Motor neuron (in vitro differentiated cells): ENCODE measurements around the gene PCGF3. TPM values are rescaled to one million over a fixed set of nuclear protein-coding genes. Genes with fewer than 3 reads are reported as not detected.

Experiments
- ATAC-seq, 8 experiments: fragments of 200-7000 bp; cut with Tn5 transposase; replicated peaks in 6 of 8; 2 replicates each; pipeline ENCODE4 v1.8.0; 2021; ENCODE audit warnings: mild to moderate bottlenecking in 8 of 8, moderate library complexity in 8 of 8
- H3K27ac ChIP-seq, 2 donors: fragments of 250-450 bp; sonication (Bioruptor Pico); 2 replicates each; pipeline ENCODE4 v1.9.0; 2021; ENCODE audit warnings: antibody characterized with exemption in 2 of 2, mild to moderate bottlenecking in 2 of 2, moderate library complexity in 1 of 2
- H3K4me1 ChIP-seq, 2 donors: fragments of 250-450 bp; sonication (Bioruptor Pico); replicated peaks in 1 of 2; 2 replicates each; pipeline ENCODE4 v1.6.1; 2021; ENCODE audit warnings: antibody characterized with exemption in 2 of 2, mild to moderate bottlenecking in 2 of 2, moderate library complexity in 1 of 2
- H3K4me3 ChIP-seq, 5 donors: fragments of 250-450 bp; sonication (Bioruptor Pico); 2 replicates each; pipeline ENCODE4 v1.9.0; 2021; ENCODE audit warnings: antibody characterized with exemption in 5 of 5, mild to moderate bottlenecking in 5 of 5, moderate library complexity in 4 of 5
- WGBS, 10 experiments: fragments of 450-650 bp; shearing (Covaris generic); methylation state at CpG; one replicate each; pipeline ENCODE4 v1.0.0; 2022; 5-methylcytosine and 5-hydroxymethylcytosine counted together
- in situ Hi-C, 9 experiments: fragments of 400-800 bp; cut with MboI; loops; one replicate each; pipeline ENCODE4 v1.15.0; 2021; ENCODE audit warnings: low sequenced_read_pairs in 9 of 9, low pct_unique_long_range_greater_than_20kb in 2 of 9; ENCODE audit not compliant: unreplicated experiment in 9 of 9
- total RNA-seq, 8 experiments: library from RNA; unstranded; fragments of 300-600 nt; gene quantifications; 2 replicates each; pipeline versions ENCODE4 v1.2.3 to v1.2.4, GENCODE V29; 2022

Gene PCGF3
- total RNA-seq, 8 experiments from 2014 or later, result 21.8 to 86.9 (median 42.1) TPM

DNA sequence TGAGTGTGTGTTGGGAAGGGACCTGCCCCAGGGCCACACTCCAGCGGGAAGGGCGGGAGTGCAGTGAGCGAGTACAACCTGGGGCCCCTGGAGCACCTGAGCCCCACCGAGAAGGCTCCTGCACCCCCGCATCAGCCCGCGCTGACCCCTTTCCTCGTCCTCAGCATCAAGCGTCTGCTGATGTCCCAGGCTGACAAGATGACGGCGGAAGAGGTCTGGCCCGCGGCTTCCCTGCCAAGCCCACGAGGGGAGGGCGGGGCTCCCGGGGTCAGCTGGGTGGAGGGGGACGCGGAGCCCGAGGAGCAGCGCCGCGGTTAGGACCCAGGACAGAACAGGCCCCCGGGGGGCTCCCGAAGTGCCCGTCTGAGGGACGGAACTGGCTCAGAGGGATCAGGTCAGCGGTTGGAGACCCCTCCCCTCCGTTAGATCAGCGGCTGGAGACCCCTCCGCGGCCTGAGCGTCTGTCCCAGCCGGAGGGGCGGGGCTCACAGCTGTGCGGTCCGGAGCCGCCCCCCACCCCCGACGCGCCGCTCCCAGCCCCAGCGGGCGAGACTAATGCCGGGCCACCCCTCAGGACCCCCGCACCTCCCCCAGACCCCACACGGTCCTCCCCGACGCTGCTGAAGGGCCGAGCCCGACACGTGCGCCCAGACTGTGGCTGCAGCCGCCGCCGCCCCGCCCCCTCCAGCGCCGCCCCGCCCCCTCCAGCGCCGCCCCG lies 24.5 kb upstream of the PCGF3 start:
- in situ Hi-C loops, result no loop called here
- peak overlapping the region; percentile 20 to 40 (median 32) for H3K4me3 ChIP-seq
- peak; percentile 9 to 77 (median 66) for ATAC-seq
- peaks cover 7 to 9% of the 10 kb centered on the region in 2 donors for H3K4me1 ChIP-seq
- WGBS, 10 experiments, result no CpG with 5 or more reads among the region's 62 CpGs
- peak overlapping the region in 1 of 2 donors; percentile 47 for H3K27ac ChIP-seq

DNA sequence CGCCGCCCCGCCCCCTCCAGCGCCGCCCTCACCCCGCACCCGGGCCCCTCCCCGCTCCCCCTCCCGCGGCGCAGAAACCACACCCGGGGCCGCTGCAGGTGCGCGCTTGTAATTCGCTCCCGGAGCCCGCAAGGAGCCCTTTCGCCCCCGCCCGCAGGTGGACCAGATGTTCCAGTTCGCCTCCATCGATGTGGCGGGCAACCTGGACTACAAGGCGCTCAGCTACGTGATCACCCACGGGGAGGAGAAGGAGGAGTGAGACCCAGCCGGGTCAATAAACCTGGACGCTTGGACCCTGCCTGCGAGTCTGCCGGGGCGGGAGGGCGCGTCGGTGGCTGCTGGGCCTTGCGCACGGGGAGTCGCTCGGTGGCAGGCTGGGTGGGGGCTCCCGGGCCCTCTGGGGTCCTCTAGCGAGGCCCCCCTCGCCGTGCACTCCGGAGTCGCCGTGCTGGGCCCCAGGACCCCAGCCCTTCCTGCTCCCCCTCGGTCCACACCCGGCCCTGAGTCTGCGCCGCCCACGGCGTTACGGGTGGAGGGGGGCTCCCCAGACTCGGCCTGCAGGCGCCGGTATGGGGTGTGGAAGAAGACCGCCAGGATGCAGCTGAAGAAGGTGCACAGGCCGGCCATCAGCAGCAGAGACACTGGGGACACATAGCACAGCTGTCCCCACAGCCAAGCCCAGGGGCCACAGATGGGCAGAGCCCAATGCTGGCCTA lies 23.7 kb upstream of the PCGF3 start:
- in situ Hi-C loops, result no loop called here
- Histone ChIP-seq H3K27ac (no peak overlapping the region), H3K4me1 (peaks cover 7 to 9% of the 10 kb centered on the region in 2 donors), H3K4me3 (peak overlapping the region in 3 of 5 donors; percentile 11 to 26 (median 25))
- no CpG with 5 or more reads among the region's 58 CpGs for WGBS, 10 experiments
- peak in 2 of 8 experiments; percentile 5 to 6 for ATAC-seq

DNA sequence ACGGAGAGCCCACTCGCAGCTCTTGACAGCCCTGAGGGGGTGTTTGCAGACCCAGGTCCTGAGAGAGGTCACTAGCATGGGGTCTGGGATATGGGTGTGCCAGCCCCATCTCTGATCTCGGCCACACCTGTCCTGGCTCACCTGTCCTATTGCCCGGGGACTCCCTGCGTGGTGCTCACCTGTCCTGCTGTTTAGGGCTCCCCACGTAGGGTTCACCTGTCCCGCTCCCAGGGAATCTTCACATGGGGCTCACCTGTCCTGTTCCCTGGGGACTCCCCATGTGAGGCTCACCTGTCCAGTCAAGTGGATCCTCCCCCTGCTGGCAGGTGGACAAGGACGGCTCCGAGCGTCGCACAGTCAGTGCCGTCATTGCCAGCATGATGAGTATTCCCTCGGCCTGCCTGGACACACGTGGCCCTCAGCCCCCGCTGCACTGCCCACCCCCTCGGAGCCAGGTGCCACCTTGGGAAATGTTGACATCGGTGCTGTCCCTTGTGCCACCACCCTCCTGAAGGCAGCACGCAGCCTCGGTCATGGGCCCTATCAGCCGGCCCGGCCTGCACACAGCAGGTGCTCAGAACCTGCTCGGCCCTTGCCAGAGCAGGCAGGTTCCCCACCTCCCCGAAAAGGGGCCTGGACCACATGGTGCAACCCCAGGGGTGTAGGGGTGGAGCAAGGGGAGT lies 23.0 kb upstream of the PCGF3 start:
- 90 to 100% (median 96%) methylated on average over 2 to 5 of the region's 23 CpGs; no CpG with 5 or more reads in 7 of the 10 experiments for WGBS, 10 experiments
- Histone ChIP-seq H3K4me1 (peaks cover 7 to 9% of the 10 kb centered on the region in 2 donors), H3K4me3 (no peak overlapping the region), H3K27ac (no peak overlapping the region)
- no peak for ATAC-seq
- in situ Hi-C loops, result no loop called here

DNA sequence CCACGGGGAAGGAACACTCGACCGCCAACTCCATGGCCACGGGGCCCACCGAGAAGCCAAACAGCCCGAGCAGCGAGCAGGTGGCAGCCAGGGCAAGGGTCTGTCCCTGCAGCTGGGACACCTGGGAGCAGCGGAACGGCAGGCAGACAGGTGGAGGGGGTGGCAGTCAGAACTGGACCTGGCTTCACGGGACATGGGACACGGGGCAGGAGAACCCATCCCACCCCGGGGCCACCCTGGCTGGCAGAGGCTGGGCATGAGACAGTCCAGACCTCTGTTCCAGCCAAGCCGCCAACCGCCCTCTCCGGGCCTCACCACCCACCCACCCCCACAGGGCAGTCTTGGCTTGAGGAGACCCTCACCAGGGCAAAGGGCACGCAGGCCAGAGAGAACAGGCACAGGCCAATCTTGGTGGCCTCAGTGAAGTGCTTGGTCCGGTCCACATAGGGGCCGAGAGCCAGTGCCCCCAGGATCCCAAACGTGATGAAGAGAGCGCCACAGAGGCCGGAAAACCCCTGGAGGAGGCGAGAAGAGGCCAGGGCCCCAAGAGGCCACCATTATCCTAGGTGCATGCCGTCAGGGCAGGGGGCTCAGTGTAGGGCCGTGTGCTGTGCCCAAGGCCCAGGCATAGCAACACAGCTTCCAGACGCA lies 22.3 kb upstream of the PCGF3 start:
- Histone ChIP-seq H3K4me1 (peaks cover 7 to 9% of the 10 kb centered on the region in 2 donors), H3K27ac (no peak overlapping the region), H3K4me3 (no peak overlapping the region)
- ATAC-seq, result peak; percentile 1 to 22 (median 4)
- in situ Hi-C loops, result no loop called here
- WGBS, 10 experiments, result 30 to 100% (median 40%) methylated on average over 1 to 2 of the region's 25 CpGs; no CpG with 5 or more reads in 7 of the 10 experiments

DNA sequence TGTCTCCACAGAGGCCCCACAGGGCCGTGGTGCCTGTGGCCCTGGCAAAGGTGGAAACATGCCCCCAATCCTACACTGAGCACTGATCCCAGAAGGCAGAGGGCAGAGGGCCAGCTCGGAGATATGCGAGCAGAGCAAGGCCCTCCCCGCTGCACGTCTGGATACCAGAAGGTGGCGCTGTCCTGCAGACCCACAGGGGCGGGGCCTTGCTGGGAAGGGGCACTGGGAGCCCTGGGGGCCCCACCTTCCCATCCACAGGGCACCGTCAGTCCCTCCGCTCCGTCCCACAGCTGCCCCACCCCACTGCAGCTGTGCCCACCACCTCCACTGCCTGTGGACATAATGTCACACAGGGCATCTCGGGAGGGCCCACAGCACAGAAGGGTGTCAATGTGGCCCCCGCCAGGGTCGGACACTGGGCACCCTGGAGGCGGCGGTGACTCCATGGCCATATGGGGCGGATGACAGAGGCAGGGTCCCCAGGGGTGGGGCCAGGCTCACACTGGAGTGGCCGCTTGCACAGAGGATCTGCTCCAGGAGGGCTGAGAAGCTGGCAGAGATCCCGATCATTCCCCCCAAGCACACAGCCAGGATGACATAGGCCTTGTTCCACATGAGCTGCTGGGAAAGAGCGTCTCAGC lies 21.5 kb upstream of the PCGF3 start:
- no peak overlapping the region for H3K4me3 ChIP-seq

DNA sequence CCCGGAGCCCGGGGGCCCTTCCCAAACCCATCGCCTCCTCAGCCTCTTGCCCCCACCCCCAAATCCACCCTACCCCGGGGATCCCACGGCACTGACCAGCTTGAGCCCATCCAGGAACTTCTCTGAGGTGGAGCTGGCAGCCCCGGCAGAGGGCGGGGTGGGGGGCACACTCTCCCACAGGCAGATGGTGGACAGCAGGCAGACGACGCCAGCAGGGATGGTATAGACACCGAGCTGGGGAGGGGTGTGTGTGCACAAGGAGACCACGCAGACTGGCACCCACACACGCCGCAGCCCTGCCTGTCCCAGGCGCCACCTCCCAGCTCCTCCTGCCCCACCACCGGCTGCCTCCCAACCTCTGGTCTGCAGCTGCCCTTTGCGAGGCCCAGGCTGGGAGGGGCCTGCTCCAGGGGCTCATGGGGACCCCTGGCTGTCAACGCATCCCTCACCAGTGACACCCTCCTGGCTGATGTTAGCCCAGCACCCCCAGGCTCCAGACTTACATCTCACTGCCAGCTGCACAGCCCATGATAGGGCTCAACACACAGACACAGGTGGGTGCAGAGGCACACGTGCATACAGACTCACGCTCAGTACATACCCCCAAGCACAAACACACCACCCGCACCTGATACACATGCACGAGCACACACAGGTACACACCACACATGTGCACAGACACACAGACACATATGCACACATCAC lies 20.9 kb upstream of the PCGF3 start:
- in situ Hi-C loops, result no loop called here
- WGBS, 10 experiments, result 40 to 67% methylated on average over 3 of the region's 21 CpGs; no CpG with 5 or more reads in 8 of the 10 experiments
- H3K4me1 ChIP-seq, result peaks cover 7 to 9% of the 10 kb centered on the region in 2 donors
- ATAC-seq, result no peak
- H3K27ac ChIP-seq, result no peak overlapping the region
- no peak overlapping the region for H3K4me3 ChIP-seq

More for the DNA sequence above, 21.5 kb upstream of the PCGF3 start:
- in situ Hi-C loops, result no loop called here
- H3K4me1 ChIP-seq, result peaks cover 7 to 9% of the 10 kb centered on the region in 2 donors
- ATAC-seq, result peak; percentile 21 to 69 (median 34)
- no peak overlapping the region for H3K27ac ChIP-seq
- WGBS, 10 experiments, result 80 to 100% methylated on average over 1 of the region's 19 CpGs; no CpG with 5 or more reads in 8 of the 10 experiments

DNA sequence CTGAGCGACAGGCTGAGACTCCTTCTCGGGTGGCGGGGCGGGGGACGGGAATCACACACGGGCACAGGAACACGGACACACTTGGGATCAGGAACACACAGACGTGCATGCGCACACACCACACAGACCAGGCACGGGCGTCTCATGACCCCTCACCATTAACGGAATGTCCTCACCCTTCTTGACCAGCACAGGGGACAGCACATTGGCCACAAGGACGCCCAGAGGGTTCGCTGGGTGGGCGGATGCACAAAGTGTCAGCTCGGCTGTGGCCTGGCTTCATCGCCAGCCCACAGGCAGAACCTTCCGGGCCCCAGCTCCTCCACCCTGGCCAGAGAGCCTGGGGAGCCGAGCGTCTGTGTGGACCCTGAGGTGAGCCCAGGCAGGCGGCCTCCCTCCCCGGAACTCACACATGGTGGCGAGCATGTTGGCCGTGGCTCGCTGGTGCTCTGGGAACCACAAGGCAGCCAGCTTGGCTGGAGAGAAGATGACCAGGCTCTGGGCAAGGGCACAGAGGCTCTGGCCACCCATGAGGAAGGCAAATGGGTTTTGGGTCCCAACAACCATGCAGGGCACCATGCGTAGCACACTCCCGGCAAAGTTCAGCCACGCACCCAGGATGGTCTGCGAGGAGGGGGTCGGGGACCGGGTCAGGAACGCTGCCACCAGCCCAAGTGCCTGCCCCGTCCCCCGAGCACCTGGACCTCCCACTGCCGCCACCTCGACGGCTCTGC lies 19.8 kb upstream of the PCGF3 start:
- ATAC-seq, result no peak
- in situ Hi-C loops, result no loop called here
- Histone ChIP-seq H3K4me3 (no peak overlapping the region), H3K27ac (no peak overlapping the region), H3K4me1 (peaks cover 0 to under 1% of the 10 kb centered on the region in 2 donors)
- WGBS, 10 experiments, result 80 to 96% (median 87%) methylated on average over 1 to 5 of the region's 37 CpGs; no CpG with 5 or more reads in 5 of the 10 experiments

DNA sequence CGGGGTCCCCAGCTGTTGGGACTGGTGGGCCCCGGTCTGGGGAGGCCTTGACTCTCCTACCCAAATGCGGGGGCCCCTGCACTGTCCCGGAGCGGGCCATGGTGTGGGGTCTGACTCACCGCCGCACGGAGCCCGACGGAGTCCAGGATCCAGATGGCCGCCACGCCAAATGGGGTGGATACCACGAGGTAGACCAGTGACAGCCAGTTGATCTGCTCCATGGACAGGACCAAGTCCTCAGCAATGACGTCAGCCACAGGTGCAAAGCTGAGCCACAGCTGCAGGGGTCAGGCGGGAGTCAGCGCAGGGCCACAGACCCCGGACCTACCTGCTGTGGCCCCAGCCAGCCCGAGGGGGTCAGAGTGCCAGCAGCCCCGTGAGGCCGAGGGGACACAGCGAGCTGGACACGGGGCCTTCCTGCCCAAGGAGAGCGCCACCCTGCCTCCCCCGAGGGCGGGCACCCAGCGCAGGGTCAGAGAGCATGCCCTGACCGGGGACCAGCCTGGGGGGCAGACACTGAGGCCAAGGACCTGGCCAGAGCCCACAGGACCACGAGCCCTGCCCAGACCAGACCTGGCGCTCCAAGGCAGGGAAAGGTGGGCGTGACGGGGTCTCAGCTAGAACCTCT lies 19.1 kb upstream of the PCGF3 start:
- ATAC-seq, result no peak
- in situ Hi-C loops, result no loop called here
- no peaks in the 10 kb centered on the region for H3K4me1 ChIP-seq
- H3K27ac ChIP-seq, result no peak overlapping the region
- H3K4me3 ChIP-seq, result no peak overlapping the region
- 64 to 100% methylated on average over 2 to 5 of the region's 31 CpGs; no CpG with 5 or more reads in 8 of the 10 experiments for WGBS, 10 experiments

DNA sequence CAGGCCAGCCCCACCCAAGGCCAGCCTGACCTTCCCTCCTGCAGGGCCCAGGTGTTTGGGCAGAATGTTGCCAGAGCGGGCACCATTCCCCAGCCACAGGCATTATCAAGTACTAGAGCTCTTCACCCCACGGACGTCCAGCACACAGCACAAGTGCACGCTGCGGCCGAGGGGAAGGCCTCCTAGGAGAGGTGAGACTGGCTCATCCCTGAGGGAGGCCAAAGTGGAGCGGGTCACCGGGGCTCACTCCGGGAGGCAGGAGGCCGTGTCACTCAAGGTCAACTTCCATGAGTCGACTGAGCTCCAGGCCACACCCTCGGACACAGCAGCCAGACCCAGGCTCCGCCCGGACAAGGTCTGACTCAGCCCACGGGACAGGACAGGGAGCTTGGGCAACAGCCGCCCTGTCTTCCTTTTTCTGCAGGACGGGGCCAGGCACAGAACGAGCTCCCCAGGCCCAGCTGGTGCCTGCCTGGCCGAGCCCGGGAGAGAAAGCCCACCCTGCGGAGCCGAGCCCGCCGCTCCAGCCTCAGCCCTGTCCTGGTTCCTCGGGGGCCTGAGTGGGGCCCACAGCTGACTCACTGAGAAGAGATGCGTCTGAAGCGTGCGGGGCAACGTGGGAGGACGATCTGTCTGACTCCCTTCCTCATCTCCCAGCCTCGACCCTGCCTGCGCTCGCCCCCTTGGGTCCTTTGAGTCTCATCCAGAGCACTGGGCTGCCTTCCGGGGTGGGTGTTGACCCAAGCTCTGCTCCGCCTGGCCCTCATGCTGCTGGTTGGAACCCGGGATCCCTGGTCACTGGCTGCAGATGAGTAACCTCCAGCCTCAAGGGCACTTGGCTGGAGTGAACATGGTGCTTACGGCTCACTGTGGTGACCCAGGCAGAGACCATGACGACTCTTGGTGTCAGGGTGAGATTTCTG lies 18.3 kb upstream of the PCGF3 start:
- ATAC-seq, result peak; percentile 40 to 83 (median 45)
- Histone ChIP-seq H3K27ac (no peak overlapping the region), H3K4me1 (no peaks in the 10 kb centered on the region), H3K4me3 (no peak overlapping the region)
- 12 to 82% (median 57%) methylated on average over 1 to 15 of the region's 38 CpGs; no CpG with 5 or more reads in 3 of the 10 experiments for WGBS, 10 experiments
- in situ Hi-C loops, result no loop called here

DNA sequence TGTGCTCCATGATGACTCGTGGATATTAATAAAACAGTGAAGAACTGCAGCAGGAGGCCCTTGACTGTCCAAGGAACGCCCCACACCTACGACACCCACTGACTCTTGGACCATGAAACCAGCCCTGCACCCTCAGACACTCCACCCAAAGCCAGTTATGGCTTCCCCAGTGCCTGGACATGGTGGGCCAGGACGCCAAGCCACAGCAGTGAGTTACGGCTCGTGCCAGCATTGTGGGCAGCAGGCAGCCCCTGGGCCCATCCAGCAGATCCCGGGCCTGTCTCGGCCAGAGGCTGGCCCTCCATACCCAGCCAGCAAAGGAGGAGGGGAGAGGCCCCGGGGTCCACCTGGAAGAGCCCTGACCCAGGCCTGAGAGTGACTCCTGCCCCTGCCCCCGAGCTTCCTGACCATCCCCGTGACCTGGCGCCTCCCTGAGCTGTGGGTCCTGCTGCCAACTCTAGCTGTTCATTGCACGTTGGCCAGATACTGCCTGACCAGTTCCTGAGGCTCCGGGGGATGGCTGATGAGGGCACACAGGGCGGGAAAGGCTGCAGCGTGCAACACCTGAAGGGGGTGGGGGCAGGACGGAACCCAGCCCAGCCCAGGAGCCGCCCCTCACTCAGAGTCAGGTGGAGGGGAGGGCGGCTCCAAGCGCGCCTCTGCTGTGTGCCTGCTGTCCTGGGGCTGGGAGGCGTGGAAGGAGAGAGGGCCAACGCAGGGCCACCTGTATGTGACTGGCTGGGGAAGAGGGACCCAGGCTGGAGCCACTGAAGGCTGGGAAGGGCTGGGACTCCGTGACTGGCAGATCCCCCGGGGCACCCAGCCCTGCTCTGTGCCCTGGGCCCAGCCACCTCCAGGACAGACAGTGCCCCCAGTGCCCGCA lies 17.4 kb upstream of the PCGF3 start:
- H3K4me3 ChIP-seq, result no peak overlapping the region
- 10 to 100% (median 86%) methylated on average over 2 to 4 of the region's 26 CpGs; no CpG with 5 or more reads in 4 of the 10 experiments for WGBS, 10 experiments
- no peak for ATAC-seq
- no peak overlapping the region for H3K27ac ChIP-seq
- no peaks in the 10 kb centered on the region for H3K4me1 ChIP-seq
- in situ Hi-C loops, result no loop called here
